K562 (cell line): ENCODE measurements around the gene LAMA3. TPM values are rescaled to one million over a fixed set of nuclear protein-coding genes. Genes with fewer than 3 reads are reported as not detected.

ENCODE experiments used
- ATAC-seq: fragments of 200-7000 bp; cut with Tn5 transposase; 3 replicates; pipeline ENCODE4 v1.9.1; 2020; ENCODE audit warnings: moderate library complexity
- BruUV-seq: library from RNA; stranded (reverse); fragments of 400-500 nt; replicated peaks from 2 replicates; lab custom pipeline; 2021; lab: Mats Ljungman, UMichigan
- CTCF ChIA-PET: fragments of 300-600 bp; formaldehyde crosslinking; extraction: SDS; loops from one replicate; lab custom pipeline; 2021; ENCODE audit warnings: low intra/inter-chr PET ratio; lab: Yijun Ruan, JAX
- POLR2A ChIA-PET: fragments of 300-600, 350-650 bp; sonication (Branson Sonifier 250); formaldehyde crosslinking; extraction: SDS; loops from one replicate; lab custom pipeline; 2021; ENCODE audit warnings: antibody characterized with exemption, inconsistent platforms; lab: Yijun Ruan, JAX
- DNase-seq, 4 experiments: peaks; one replicate each; pipeline versions ENCODE4 v3.0.0 to v3.0.0-alpha.2; 2011 to 2018; ENCODE audit warnings: low spot score in 3 of 4, mixed read lengths in 3 of 4; ENCODE audit errors: extremely low read depth in 1 of 4
- FAIRE-seq: peaks from 2 replicates; lab custom pipeline; 2011; peaks lifted over from hg19 to GRCh38; lab: Jason Lieb, UNC
- H2AFZ ChIP-seq: 2 replicates; pipeline ENCODE4 v1.6.0; 2011; ENCODE audit warnings: low read depth, low read length, control low read depth, inconsistent platforms
- H3K27ac ChIP-seq: fragments of 200-600 bp; 3 replicates; pipeline ENCODE4 v1.8.0; 2011; ENCODE audit warnings: low read depth, mild to moderate bottlenecking, control low read depth, inconsistent platforms, low read length, moderate library complexity, mixed read lengths; ENCODE audit errors: extremely low read depth
- H3K27me3 ChIP-seq, 2 experiments: fragments of 300-600 bp in 1 of 2; 2 replicates in 1 of 2; 3 replicates in 1 of 2; pipeline versions ENCODE4 v1.6.0 to v1.8.0; 2011; ENCODE audit warnings: inconsistent platforms in 2 of 2, low read length in 2 of 2, mild to moderate bottlenecking in 1 of 2, mixed read lengths in 1 of 2, moderate library complexity in 1 of 2; ENCODE audit not compliant: control insufficient read depth in 2 of 2, insufficient read depth in 2 of 2
- H3K36me3 ChIP-seq: fragments of 300-600 bp; 3 replicates; pipeline ENCODE4 v1.8.0; 2011; ENCODE audit warnings: mild to moderate bottlenecking, low read length, inconsistent platforms; ENCODE audit not compliant: control insufficient read depth, insufficient read depth
- H3K4me1 ChIP-seq, 2 experiments: fragments of 200-600 bp in 1 of 2; replicated peaks in 1 of 2; 2 replicates in 1 of 2; 3 replicates in 1 of 2; pipeline versions ENCODE4 v1.5.1 to v1.8.0; 2011; ENCODE audit warnings: inconsistent platforms in 2 of 2, low read length in 2 of 2, mild to moderate bottlenecking in 1 of 2, mixed read lengths in 1 of 2, moderate library complexity in 1 of 2; ENCODE audit not compliant: control insufficient read depth in 2 of 2, insufficient read depth in 2 of 2
- H3K4me2 ChIP-seq: 2 replicates; pipeline ENCODE4 v1.6.1; 2011; ENCODE audit warnings: low read length, control low read depth, inconsistent platforms, mixed read lengths; ENCODE audit not compliant: insufficient read depth
- H3K4me3 ChIP-seq: fragments of 200-600 bp; sonication (generic), shearing (Covaris generic); 2 replicates; pipeline ENCODE4 v1.5.1; 2016; ENCODE audit warnings: control low read depth, inconsistent platforms
- H3K79me2 ChIP-seq: fragments of 200-600 bp; 3 replicates; pipeline ENCODE4 v1.8.0; 2011; ENCODE audit warnings: low read length, inconsistent platforms; ENCODE audit not compliant: control insufficient read depth, insufficient read depth
- H3K9ac ChIP-seq, 2 experiments: 2 replicates each; pipeline versions ENCODE4 v1.6.0 to v1.6.1; 2011; ENCODE audit warnings: low read depth in 2 of 2, low read length in 2 of 2, control low read depth in 1 of 2, inconsistent platforms in 1 of 2, mild to moderate bottlenecking in 1 of 2, mixed read lengths in 1 of 2; ENCODE audit not compliant: insufficient read depth in 1 of 2
- H3K9me1 ChIP-seq: one replicate; pipeline ENCODE4 v1.6.0; 2011; ENCODE audit warnings: inconsistent platforms, mild to moderate bottlenecking, low read length, moderate library complexity; ENCODE audit not compliant: control insufficient read depth, insufficient read depth
- H3K9me3 ChIP-seq: replicated peaks from 2 replicates; pipeline ENCODE4 v1.5.1; 2011; ENCODE audit warnings: low read depth, low read length, inconsistent platforms; ENCODE audit not compliant: control insufficient read depth, insufficient read depth
- H4K20me1 ChIP-seq: replicated peaks from 2 replicates; pipeline ENCODE4 v1.6.1; 2011; ENCODE audit warnings: low read length, inconsistent platforms, mixed read lengths; ENCODE audit not compliant: control insufficient read depth, insufficient read depth
- BRD4 ChIP-seq: fragments of 200-600 bp; sonication (generic); IDR thresholded peaks from 2 replicates; pipeline ENCODE4 v1.6.1; 2017; ENCODE audit warnings: inconsistent platforms
- ELF2 ChIP-seq: fragments of 250-450 bp; sonication (Bioruptor Pico); IDR thresholded peaks from 2 replicates; pipeline ENCODE4 v1.5.0; 2021; ENCODE audit warnings: mild to moderate bottlenecking
- HNRNPK ChIP-seq: fragments of 200-400 bp; formaldehyde crosslinking; IDR thresholded peaks from one replicate; pipeline ENCODE4 v1.6.1; 2018; ENCODE audit warnings: mild to moderate bottlenecking, low read depth, low read length; ENCODE audit not compliant: poor library complexity, severe bottlenecking
- MTF1 ChIP-seq: fragments of 250-450 bp; sonication (Bioruptor Pico); IDR thresholded peaks from 2 replicates; pipeline ENCODE4 v1.9.0; 2021; ENCODE audit warnings: moderate library complexity, mild to moderate bottlenecking, inconsistent platforms, borderline replicate concordance
- NFRKB ChIP-seq: fragments of 450-650 bp; IDR thresholded peaks from 2 replicates; pipeline ENCODE4 v1.6.1; 2016; ENCODE audit warnings: low read depth
- SAFB2 ChIP-seq: fragments of 200-400 bp; formaldehyde crosslinking; IDR thresholded peaks from 2 replicates; pipeline ENCODE4 v1.6.1; 2018; ENCODE audit warnings: borderline replicate concordance, low read length, low read depth, moderate library complexity; ENCODE audit not compliant: severe bottlenecking
- THRB ChIP-seq: fragments of 450-650 bp; formaldehyde crosslinking; conservative IDR thresholded peaks from 2 replicates; pipeline ENCODE4 v1.4.0; 2022; ENCODE audit warnings: mild to moderate bottlenecking, missing genetic modification characterization
- TOE1 ChIP-seq, 2 experiments: fragments of 450-650 bp in 1 of 2; sonication (generic) in 1 of 2; formaldehyde crosslinking in 1 of 2; IDR thresholded peaks; 2 replicates each; pipeline versions ENCODE4 v1.7.1 to v1.8.0; 2016 to 2022; ENCODE audit warnings: borderline replicate concordance in 2 of 2, mild to moderate bottlenecking in 2 of 2, antibody characterized with exemption in 1 of 2, inconsistent platforms in 1 of 2, low read depth in 1 of 2, missing genetic modification reagents in 1 of 2, moderate library complexity in 1 of 2
- ZNF583 ChIP-seq: fragments of 250-450 bp; sonication (Bioruptor Pico); IDR thresholded peaks from 2 replicates; pipeline ENCODE4 v1.4.0; 2020
- ZNF76 ChIP-seq: fragments of 250-450 bp; sonication (Bioruptor Pico); IDR thresholded peaks from 2 replicates; pipeline ENCODE4 v1.4.0; 2020; ENCODE audit warnings: mild to moderate bottlenecking, moderate library complexity, borderline replicate concordance
- WGBS: fragments of 100-300 bp; shearing (Covaris generic); methylation state at CpG from one replicate; pipeline ENCODE4 v1.1.6; 2016; ENCODE audit warnings: low coverage, mixed read lengths; ENCODE audit not compliant: insufficient coverage; ENCODE audit errors: missing lambda C conversion rate; 5-methylcytosine and 5-hydroxymethylcytosine counted together
- in situ Hi-C: fragments of 300-500 bp; cut with MboI; formaldehyde crosslinking; loops from 4 replicates; pipeline ENCODE4 v1.15.0; 2018; ENCODE audit warnings: inconsistent platforms, mixed read lengths
- intact Hi-C: fragments of 100-400 bp; cut with micrococcal nuclease; formaldehyde crosslinking; loops from 2 replicates; pipeline ENCODE4 v1.14.2; 2022
- polyA plus RNA-seq, 8 experiments: library from polyadenylated mRNA; depleted of rRNA in 4 of 8; stranded (reverse) in 5 of 8; unstranded in 3 of 8; fragments of >200 nt; fragmentation: Nextera tagmentation in 2 of 8; fragmentation: Illumina TruSeq in 1 of 8; extraction: Ambion mirVana in 2 of 8; extraction: Trizol in 1 of 8; gene quantifications; 2 replicates each; pipeline versions ENCODE4 v1.2.1 to v1.2.3, GENCODE V29; 2011 to 2014; ENCODE audit warnings: inconsistent platforms in 1 of 8, missing spikeins in 1 of 8
- total RNA-seq, 7 experiments: library from RNA; depleted of rRNA in 6 of 7; stranded (reverse); fragments of >200 nt in 6 of 7; fragmentation: Illumina TruSeq in 2 of 7; extraction: Trizol in 2 of 7; gene quantifications; 2 replicates each; pipeline versions ENCODE4 v1.2.1 to v1.2.3, GENCODE V29; 2011 to 2021; ENCODE audit warnings: low replicate concordance in 1 of 7
- TF ChIP-seq, protein P1 (sequence below): IDR thresholded peaks from 2 replicates; pipeline ENCODE4 v1.6.1; 2014; ENCODE audit warnings: antibody characterized with exemption

LAMA3 gene
- total and polyA plus RNA-seq, 9 of the 15 experiments (the other 6 are each of a cell fraction or from before 2014, with no cell fraction given) = 0.07 TPM; not detected in 8

GRCh38 chr18:23864624-23865023 is 175.4 kb downstream of the LAMA3 start:
- ChIA-PET CTCF (no interaction called here), POLR2A (no interaction called here)
- no peak overlapping the region for H2AFZ ChIP-seq
- H3K27ac ChIP-seq = no peak overlapping the region
- FAIRE-seq = no peak
- DNase-seq = no peak
- no peak overlapping the region for H3K4me3 ChIP-seq
- 0 out of 5 replicates have a peak, but pooled peaks cover 0 to 3% of the 10 kb centered on the region in 2 experiments for H3K27me3 ChIP-seq
- no peaks in the 10 kb centered on the region for H3K36me3 ChIP-seq
- no peaks in the 10 kb centered on the region for H3K4me1 ChIP-seq
- no peaks in the 10 kb centered on the region for H3K9me1 ChIP-seq
- H3K4me2 ChIP-seq = no peak overlapping the region
- BruUV-seq = no TSS peak
- H3K9ac ChIP-seq = no peak overlapping the region
- intact Hi-C loops (no loop called here), in situ Hi-C loops (no loop called here)
- H3K79me2 ChIP-seq = no peaks in the 10 kb centered on the region
- 0% methylated on average over 4 of the region's 4 CpGs for WGBS
- no peaks in the 10 kb centered on the region for H3K9me3 ChIP-seq
- no peak for ATAC-seq
- no peaks in the 10 kb centered on the region for H4K20me1 ChIP-seq
- TF ChIP-seq, protein P1, sequence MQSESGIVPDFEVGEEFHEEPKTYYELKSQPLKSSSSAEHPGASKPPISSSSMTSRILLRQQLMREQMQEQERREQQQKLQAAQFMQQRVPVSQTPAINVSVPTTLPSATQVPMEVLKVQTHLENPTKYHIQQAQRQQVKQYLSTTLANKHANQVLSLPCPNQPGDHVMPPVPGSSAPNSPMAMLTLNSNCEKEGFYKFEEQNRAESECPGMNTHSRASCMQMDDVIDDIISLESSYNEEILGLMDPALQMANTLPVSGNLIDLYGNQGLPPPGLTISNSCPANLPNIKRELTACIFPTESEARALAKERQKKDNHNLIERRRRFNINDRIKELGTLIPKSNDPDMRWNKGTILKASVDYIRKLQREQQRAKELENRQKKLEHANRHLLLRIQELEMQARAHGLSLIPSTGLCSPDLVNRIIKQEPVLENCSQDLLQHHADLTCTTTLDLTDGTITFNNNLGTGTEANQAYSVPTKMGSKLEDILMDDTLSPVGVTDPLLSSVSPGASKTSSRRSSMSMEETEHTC = no peak
- TF ChIP-seq ZNF583 (no peak), ZNF76 (CRISPR knock-in tag) (no peak)

DNA sequence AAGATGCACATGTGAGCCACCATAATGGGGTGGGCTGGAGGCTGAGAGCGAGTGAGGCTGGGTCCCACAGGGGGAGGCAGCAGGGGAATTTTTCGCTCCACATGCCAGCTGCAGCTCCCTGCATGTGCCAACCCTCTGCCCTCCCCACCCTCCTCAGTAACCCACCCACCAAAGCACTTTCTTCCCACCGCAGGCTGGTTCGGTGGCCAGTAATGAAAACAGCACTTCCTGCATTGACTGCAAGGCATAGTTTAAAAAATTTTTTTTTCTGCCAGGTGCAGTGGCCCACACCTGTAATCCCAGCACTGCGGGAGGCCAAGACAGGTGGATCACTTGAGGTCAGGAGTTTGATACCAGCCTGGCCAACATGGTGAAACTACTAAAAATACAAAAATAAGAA is 177.8 kb downstream of the LAMA3 start:
- ATAC-seq = no peak
- no peak for FAIRE-seq
- WGBS = 0% methylated on average over 4 of the region's 5 CpGs
- no peak overlapping the region for H2AFZ ChIP-seq
- H3K27me3 ChIP-seq = no peaks in the 10 kb centered on the region
- H3K9me3 ChIP-seq = no peaks in the 10 kb centered on the region
- no peak overlapping the region for H3K27ac ChIP-seq
- H3K36me3 ChIP-seq = no peaks in the 10 kb centered on the region
- ChIA-PET CTCF (no interaction called here), POLR2A (interaction anchor here (0.8 kb wide), 1 partner anchor 750 kb away, joined by 3 read pairs; no protein-coding TSS in a partner anchor)
- no peak overlapping the region; a peak in 1 of 4 replicates for H3K9ac ChIP-seq
- no peak for DNase-seq
- in situ Hi-C loops (no loop called here), intact Hi-C loops (no loop called here)
- H3K4me2 ChIP-seq = no peak overlapping the region
- no peaks in the 10 kb centered on the region for H4K20me1 ChIP-seq
- TF ChIP-seq HNRNPK (no peak), TOE1 (IDR thresholded peaks at IDR 0.05; ENCODE audit: borderline replicate concordance) (no peak), TOE1 (CRISPR knock-in tag; IDR thresholded peaks at IDR 0.05; ENCODE audit: borderline replicate concordance, low read depth) (no peak), NFRKB (no peak), ELF2 (CRISPR knock-in tag) (no peak), BRD4 (no peak), MTF1 (no peak), SAFB2 (no peak), THRB (CRISPR knock-in tag) (no peak)
- no TSS peak for BruUV-seq
- H3K4me3 ChIP-seq = no peak overlapping the region
- no peaks in the 10 kb centered on the region for H3K79me2 ChIP-seq
- no peaks in the 10 kb centered on the region for H3K4me1 ChIP-seq
- no peaks in the 10 kb centered on the region for H3K9me1 ChIP-seq
